NCI-H460 (cell line): ENCODE results near the gene TCAP. TPM values are rescaled to one million over a fixed set of nuclear protein-coding genes. Genes with fewer than 3 reads are reported as not detected.

ENCODE experiments used
- DNase-seq: peaks from one replicate; pipeline ENCODE4 v3.0.0-alpha.2; 2016; ENCODE audit warnings: low read depth; ENCODE audit errors: extremely low read depth
- total RNA-seq: library from RNA; depleted of rRNA; stranded (reverse); fragments of >200 nt; shearing (Covaris generic); gene quantifications from 2 replicates; pipeline ENCODE4 v1.2.3, GENCODE V29; 2014

The TCAP gene
- total RNA-seq, 1 experiment from 2014 or later: 1.1 TPM

GRCh38 chr17:39628655-39629493 is 36.3 kb upstream of the TCAP start:
- no peak for DNase-seq

- no peak for DNase-seq
Measured at GRCh38 chr17:39629494-39629880, 35.7 kb upstream of the TCAP start.

GRCh38 chr17:39629898-39630297 is 35.3 kb upstream of the TCAP start:
- no peak for DNase-seq

- DNase-seq: no peak
Measured at GRCh38 chr17:39631403-39631802, 33.7 kb upstream of the TCAP start.

GRCh38 chr17:39632153-39632941 is 32.8 kb upstream of the TCAP start:
- no peak for DNase-seq

GRCh38 chr17:39633570-39634183 is 31.5 kb upstream of the TCAP start:
- no peak for DNase-seq

- DNase-seq: peak; percentile 47
Measured at GRCh38 chr17:39634384-39634871, 30.7 kb upstream of the TCAP start.

GRCh38 chr17:39635614-39636176 is 29.5 kb upstream of the TCAP start:
- DNase-seq: no peak

GRCh38 chr17:39636587-39636926 is 28.6 kb upstream of the TCAP start:
- DNase-seq: no peak

GRCh38 chr17:39636927-39637736 is 28.0 kb upstream of the TCAP start, which contains the start of gene STARD3:
STARD3 (plus strand) TSS chr17:39637144; CDS start chr17:39653532, 16,388 bp downstream.
- peak; percentile 79 for DNase-seq

GRCh38 chr17:39638317-39638716 is 26.8 kb upstream of the TCAP start:
- no peak for DNase-seq

GRCh38 chr17:39639043-39639442 is 26.1 kb upstream of the TCAP start:
- no peak for DNase-seq

GRCh38 chr17:39639566-39640458 is 25.3 kb upstream of the TCAP start:
- no peak for DNase-seq

GRCh38 chr17:39640591-39641031 is 24.5 kb upstream of the TCAP start:
- no peak for DNase-seq

- no peak for DNase-seq
Measured at GRCh38 chr17:39641097-39641496, 24.1 kb upstream of the TCAP start.

GRCh38 chr17:39641883-39642282 is 23.3 kb upstream of the TCAP start:
- no peak for DNase-seq

- no peak for DNase-seq
Measured at GRCh38 chr17:39642291-39643074, 22.7 kb upstream of the TCAP start.

GRCh38 chr17:39643271-39643670 is 21.9 kb upstream of the TCAP start:
- DNase-seq: no peak
